Measurements from ENCODE around the gene HDAC1. TPM values are rescaled to one million over a fixed set of nuclear protein-coding genes. Genes with fewer than 3 reads are reported as not detected.

Gene HDAC1
- total and polyA plus RNA-seq, 2 of the 13 experiments (the other 11 are each of a cell fraction or from before 2014, with no cell fraction given): 93.5 to 189 TPM

- TF ChIP-seq ZNF30 (CRISPR knock-in tag; IDR thresholded peaks at IDR 0.05) (no peak), ZBTB43 (CRISPR knock-in tag; conservative IDR thresholded peaks at IDR 0.05) (no peak), RFX1 (IDR thresholded peaks at IDR 0.05) (no peak), PAXIP1 (CRISPR knock-in tag; conservative IDR thresholded peaks at IDR 0.05) (no peak), PCBP1 (IDR thresholded peaks at IDR 0.05; ENCODE audit: borderline replicate concordance, low read depth, low read length) (0 out of 2 replicates have a peak, but pooled peaks have one; percentile 75), XRCC5 (optimal IDR thresholded peaks at IDR 0.05; ENCODE audit: low read length) (peak; percentile 84), ZNF281 (CRISPR knock-in tag; IDR thresholded peaks at IDR 0.05; ENCODE audit: borderline replicate concordance) (peak; percentile 56; the same call in 1 of the 2 replicates), ZNF839 (CRISPR knock-in tag; IDR thresholded peaks at IDR 0.05; ENCODE audit: borderline replicate concordance) (no peak), BCL3 (CRISPR knock-in tag; IDR thresholded peaks at IDR 0.05) (no peak), SUZ12 (IDR thresholded peaks at IDR 0.05; ENCODE audit: low read depth, low read length) (no peak), BHLHE40 (IDR thresholded peaks at IDR 0.05; ENCODE audit: low read length) (peak; percentile 55), ZNF230 (CRISPR knock-in tag; IDR thresholded peaks at IDR 0.05) (0 out of 2 replicates have a peak, but pooled peaks have one; percentile 62), TBP (CRISPR knock-in tag; IDR thresholded peaks at IDR 0.05) (no peak), TEAD2 (CRISPR knock-in tag; IDR thresholded peaks at IDR 0.05) (no peak), U2AF2 (IDR thresholded peaks at IDR 0.05; ENCODE audit: low read depth, low read length) (no peak), GMEB1 (CRISPR knock-in tag; IDR thresholded peaks at IDR 0.05; ENCODE audit: borderline replicate concordance) (peak; percentile 31; the same call in 1 of the 2 replicates), ATAD3A (CRISPR knock-in tag; IDR thresholded peaks at IDR 0.05) (no peak), ZNF670 (CRISPR knock-in tag; IDR thresholded peaks at IDR 0.05; ENCODE audit: borderline replicate concordance) (no peak)
Observed at GRCh38 chr1:32247983-32248889, 43.6 kb upstream of the HDAC1 start (continued).

All from HepG2 (cell line).